NCI-H1048 (cell line): ENCODE results near the gene COQ2.
"Not testable (repeated sequence)": the region's sequence is repeated elsewhere in the genome, so short reads cannot be mapped to it uniquely, and the experiment has no call there.

ENCODE experiments used
- DNase-seq: peaks from one replicate; lab custom pipeline; 2025; lab: John Stamatoyannopoulos, UW

The COQ2 gene

GRCh38 chr4:83247415-83248357 is 36.9 kb downstream of the COQ2 start:
- DNase-seq: no peak

DNA sequence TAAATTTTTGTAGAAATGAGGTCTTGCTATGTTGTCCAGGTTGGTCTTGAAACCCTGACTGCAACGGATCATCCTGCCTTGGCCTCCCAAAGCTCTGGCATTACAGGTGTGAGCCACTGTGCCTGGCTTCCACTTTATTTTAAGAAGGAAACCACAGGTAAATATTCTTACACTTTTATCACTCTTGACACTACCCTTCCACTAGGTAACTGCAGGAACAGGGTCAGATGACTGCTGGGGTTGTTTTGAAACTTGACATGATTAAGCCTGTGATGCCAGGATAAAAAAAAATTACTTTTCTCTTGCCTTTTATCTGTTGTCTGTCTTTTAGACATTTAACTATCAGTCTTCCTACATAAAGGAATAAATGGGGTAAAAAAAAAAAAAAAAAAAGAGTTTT is 43.5 kb downstream of the COQ2 start:
- no peak for DNase-seq

GRCh38 chr4:83240379-83240875 is 44.2 kb downstream of the COQ2 start:
- DNase-seq: no peak

DNA sequence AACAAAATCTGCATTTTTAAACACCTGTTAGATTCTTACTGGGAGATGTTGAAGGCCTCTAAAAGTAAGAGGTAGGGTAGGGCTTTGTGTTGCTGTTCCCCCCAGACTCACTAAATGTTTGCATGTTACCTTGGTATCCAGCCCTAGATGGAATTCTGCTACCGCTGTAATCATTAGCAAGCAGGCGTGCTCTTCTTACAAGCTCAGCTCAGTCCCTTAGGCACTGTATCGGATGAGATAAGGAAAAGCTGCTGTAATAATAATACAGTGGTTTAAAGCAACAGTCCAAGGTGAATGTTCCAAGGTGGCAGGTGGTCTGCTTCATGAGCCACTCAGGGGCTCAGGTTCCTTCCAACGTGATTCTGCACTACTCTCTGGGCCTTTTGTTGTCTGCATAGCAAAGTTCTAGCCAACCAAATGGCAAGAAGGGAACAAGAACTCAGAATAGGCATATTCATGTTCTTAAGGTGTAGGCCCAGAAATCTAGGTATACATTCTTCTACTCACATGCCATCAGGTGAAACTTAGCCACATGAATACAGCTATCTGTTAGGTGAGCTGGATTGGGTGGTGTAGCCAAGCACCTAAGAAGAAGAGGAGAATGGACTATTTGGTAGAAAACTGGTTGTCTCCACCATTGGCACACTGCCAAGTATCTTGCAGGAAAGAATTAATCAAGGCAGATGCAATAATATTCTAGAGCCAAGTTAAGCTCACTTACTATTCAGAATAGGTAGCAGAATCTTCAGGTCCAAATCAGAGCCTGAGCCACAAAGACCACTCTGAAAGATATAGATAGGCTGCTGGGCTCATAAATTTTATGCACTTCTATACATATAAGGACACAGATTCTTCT is 46.0 kb downstream of the COQ2 start:
- DNase-seq: no peak

DNA sequence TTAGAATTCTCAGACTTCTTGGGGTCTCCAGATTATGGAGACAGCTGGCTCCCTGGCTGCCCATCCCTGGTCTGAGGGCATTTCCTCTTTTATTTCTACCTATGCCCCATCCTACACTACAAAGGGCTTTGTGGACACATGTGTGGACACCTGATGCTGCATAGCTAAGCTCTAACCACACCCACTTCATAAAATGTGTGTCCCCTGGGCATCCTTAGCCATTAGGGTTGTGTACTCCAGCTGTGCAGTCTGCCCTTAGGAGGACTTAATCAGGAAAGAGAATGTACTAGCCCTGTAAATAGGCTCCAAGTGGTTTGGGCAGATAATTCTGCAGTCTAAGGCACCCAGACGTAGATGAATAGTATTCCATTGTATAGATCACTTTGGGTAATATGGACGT is 47.0 kb downstream of the COQ2 start:
- no peak for DNase-seq

- not testable (repeated sequence) for DNase-seq
Observed at GRCh38 chr4:83235645-83236133, 48.9 kb downstream of the COQ2 start.

GRCh38 chr4:83234902-83235644 is 49.5 kb downstream of the COQ2 start:
- no peak for DNase-seq

DNA sequence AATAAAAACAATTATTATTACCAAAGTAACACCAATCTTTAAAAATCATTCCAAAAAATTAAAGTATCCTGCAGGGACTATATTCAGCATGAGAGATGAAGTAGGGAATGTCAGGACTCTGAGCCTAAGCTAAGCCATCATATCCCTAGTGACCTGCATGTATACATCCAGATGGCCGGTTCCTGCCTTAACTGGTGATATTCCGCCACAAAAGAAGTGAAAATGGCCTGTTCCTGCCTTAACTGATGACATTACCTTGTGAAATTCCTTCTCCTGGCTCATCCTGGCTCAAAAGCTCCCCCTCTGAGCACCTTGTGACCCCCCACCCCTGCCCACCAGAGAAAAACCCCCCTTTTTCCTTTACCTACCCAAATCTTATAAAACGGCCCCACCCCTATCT is 50.2 kb downstream of the COQ2 start:
- not testable (repeated sequence) for DNase-seq

GRCh38 chr4:83232082-83232481 is 52.5 kb downstream of the COQ2 start:
- no peak for DNase-seq

DNA sequence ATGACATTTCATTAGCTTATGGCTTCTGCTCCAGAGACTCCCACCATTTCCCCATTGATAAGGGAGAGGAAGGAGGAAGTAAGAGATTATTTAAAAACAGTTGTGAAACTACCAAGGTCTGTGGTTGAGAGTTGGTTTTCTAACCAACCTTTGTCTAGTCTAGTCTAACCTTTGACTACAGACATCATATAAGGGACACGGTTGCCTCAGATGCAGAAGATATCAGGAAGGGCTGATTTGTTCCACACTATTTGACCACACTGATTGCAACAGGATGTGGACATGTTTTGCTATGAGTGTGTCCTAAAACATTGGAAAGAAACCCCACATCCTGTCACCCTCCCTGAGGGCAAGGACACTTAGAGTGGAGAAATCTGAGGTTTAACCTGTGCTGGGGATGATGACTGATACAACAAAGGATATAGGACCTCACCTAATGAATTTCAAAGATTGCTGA is 53.0 kb downstream of the COQ2 start:
- DNase-seq: no peak

DNA sequence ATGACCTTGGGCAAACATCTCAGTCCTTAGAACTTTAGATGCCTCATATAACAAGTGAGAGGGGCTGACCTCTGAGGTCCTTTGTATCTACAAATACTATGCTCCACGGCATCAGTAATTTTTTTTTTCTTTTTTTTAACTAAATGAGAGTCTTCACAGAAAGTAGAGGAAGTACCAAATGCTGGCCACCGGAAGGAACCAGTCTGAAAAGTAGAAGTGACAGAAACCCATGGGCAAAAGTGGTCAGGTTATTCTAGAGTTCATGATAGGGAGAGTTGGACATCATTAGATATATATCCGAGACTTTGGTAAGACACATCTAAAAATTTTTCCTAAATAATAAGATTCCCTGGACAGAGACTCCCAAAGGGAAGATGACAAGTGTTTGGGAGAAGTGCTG is 53.7 kb downstream of the COQ2 start:
- no peak for DNase-seq

- DNase-seq: no peak
Observed at GRCh38 chr4:83229791-83230190, 54.8 kb downstream of the COQ2 start.

DNA sequence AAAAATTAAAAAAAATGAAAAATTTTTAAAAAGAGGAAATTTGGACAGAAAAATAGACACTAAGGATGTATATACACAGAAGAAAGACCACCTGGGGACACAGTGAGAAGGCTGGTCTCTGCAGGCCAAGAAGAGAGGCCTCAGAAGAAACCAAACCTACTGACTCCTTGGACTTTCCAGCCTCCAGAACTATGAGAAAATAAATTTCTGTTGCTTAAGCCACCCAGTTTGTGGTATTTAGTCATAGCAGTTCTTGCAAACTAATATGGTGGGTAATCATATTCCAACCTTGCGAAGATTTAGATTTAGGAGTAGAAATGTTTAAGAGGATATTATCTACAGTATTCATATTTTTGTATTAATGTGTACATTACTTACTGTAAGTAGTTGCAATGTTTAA is 56.4 kb downstream of the COQ2 start:
- DNase-seq: no peak

DNA sequence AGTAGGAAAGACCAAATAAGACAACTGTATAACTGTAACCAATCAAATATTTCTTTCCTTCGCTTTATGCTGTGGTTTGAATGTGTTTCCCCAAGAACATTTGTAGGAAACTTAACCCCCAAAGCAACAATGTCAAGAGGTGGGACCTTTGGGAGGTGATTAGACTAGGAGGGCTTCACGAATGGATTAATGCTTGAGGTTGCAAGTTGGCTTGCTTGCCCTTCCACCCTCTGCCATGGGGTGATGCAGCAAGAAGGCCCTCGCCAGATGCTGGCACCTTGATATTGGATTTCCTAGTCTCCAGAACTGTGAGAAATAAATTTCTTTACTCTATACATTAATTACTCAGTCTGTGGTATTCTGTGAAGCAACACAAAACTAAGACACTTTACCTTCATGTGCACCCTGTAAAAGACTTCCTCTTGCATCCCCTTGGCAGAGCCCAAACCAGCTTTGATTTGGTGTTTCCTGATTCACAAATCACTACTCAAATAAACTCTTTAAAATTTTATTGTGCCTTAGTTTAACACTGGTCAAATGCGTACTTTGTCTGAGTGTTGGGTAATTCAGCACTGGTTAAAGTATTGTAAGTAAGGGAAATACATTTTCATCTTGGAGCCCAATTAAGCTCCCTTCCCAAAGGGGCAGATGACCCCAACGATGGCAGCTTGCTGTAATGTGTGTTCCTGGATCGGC is 59.9 kb downstream of the COQ2 start:
- DNase-seq: no peak

- DNase-seq: no peak
Observed at GRCh38 chr4:83223781-83224180, 60.8 kb downstream of the COQ2 start.

DNA sequence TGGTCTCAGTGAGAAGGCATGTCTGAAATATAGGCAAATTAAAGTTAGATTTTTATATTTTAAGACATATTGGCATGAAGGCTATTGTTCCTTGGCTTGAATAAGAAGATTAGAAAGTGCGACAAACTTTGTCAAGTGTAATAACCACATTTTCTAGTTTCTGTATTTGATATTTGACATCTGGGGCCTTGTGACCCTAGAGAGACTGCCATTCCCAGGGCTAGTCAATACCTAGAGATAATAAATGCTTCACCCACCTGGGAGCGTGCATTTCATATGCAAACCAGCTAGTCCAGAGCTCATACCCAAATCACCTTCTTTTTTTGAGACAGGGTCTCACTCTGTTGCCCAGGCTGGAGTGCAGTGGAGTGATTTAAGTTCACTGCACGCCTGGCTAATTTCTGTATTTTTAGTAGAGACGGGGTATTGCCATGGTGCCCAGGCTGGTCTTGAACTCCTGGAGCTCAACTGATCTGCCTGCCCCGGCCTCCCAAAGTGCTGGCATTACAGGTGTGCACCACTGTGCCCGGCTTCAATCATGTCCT is 62.6 kb downstream of the COQ2 start:
- DNase-seq: no peak

- DNase-seq: no peak
Observed at GRCh38 chr4:83219344-83220331, 65.0 kb downstream of the COQ2 start.

DNA sequence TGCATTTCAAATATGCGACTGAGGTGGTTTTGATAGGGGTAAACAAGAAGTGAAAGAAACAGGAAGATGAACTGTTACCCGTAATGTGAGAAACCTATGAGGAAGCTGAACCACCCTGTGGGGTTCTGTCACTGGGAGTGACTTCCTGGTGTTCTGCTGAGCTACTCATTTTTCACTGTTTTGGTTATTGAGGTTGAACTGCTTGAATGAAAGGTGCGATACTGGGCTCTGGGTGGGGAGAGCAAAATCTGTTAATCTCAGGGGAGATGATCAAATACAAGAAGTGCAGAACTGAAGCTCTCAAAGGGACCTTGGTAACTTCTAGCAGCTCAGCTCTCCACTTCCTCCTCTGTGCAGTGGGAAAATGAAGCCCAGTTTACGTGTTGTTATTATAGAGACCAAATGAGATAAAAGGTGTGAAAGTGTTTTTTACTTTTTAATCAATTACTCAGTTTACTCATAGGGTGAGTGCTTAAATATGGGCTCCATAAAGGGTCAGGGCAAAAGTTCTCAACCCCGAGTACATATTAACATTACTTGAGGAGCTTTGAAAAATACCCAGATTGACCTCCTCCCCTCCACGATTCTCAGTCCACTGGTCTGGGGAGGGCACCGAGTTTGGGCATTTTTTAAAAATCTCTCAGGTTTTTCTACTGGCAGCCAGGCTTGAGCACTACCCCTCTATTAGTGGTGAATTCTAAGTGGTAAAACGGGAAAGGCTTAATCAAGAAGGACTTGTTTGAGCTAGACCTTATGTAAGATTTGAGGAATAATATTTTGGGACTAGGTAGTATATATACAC is 66.7 kb downstream of the COQ2 start:
- no peak for DNase-seq
